A549 (cell line): ENCODE measurements around the gene MYOM1. TPM values are rescaled to one million over a fixed set of nuclear protein-coding genes. Genes with fewer than 3 reads are reported as not detected.

Experiments used
- ATAC-seq, 2 experiments: fragments of 200-7000 bp in 1 of 2; fragments of >200 bp in 1 of 2; cut with Nextera tagmentation in 1 of 2; cut with Tn5 transposase in 1 of 2; 3 replicates each; pipeline versions ENCODE4 v1.8.0 to v1.9.1; 2018 to 2020; ENCODE audit warnings: mild to moderate bottlenecking in 1 of 2, moderate library complexity in 1 of 2
- CTCF ChIA-PET: fragments of 300-600 bp; sonication (Branson Sonifier 250); formaldehyde crosslinking; extraction: SDS; loops from one replicate; lab custom pipeline; 2021; ENCODE audit warnings: antibody characterized with exemption, inconsistent platforms; lab: Yijun Ruan, JAX
- POLR2A ChIA-PET: fragments of 350-600 bp; formaldehyde crosslinking; extraction: SDS; loops from one replicate; lab custom pipeline; 2021; ENCODE audit warnings: antibody characterized with exemption, inconsistent platforms; lab: Yijun Ruan, JAX
- DNase-seq, 2 experiments: peaks; one replicate each; pipeline versions ENCODE4 v3.0.0 to v3.0.0-alpha.2; 2011 to 2016; ENCODE audit warnings: low read depth in 1 of 2, low spot score in 1 of 2
- FAIRE-seq: peaks from 2 replicates; lab custom pipeline; 2011; peaks lifted over from hg19 to GRCh38; lab: Jason Lieb, UNC
- H3K27ac ChIP-seq, 2 experiments: fragments of >200 bp; sonication (Bioruptor Twin); formaldehyde crosslinking; 3 replicates each; pipeline ENCODE4 v1.5.1; 2016 to 2017
- H3K4me1 ChIP-seq: fragments of >200 bp; sonication (Bioruptor Twin); formaldehyde crosslinking; 3 replicates; pipeline ENCODE4 v1.6.1; 2016
- H3K4me2 ChIP-seq: fragments of >200 bp; sonication (Bioruptor Twin); formaldehyde crosslinking; 3 replicates; pipeline ENCODE4 v1.6.1; 2016
- H3K4me3 ChIP-seq: fragments of >200 bp; sonication (Bioruptor Twin); formaldehyde crosslinking; 3 replicates; pipeline ENCODE4 v1.5.1; 2016
- H3K9me3 ChIP-seq: fragments of >200 bp; sonication (Bioruptor Twin); formaldehyde crosslinking; 3 replicates; pipeline ENCODE4 v1.6.1; 2016
- BCL3 ChIP-seq: fragments of >200 bp; sonication (Bioruptor Twin); formaldehyde crosslinking; IDR thresholded peaks from 3 replicates; pipeline ENCODE4 v1.6.1; 2016
- CBX2 ChIP-seq: fragments of 200-600 bp; sonication (generic); IDR thresholded peaks from 2 replicates; pipeline ENCODE4 v1.6.1; 2016; ENCODE audit warnings: low read depth, mild to moderate bottlenecking, borderline replicate concordance
- CBX8 ChIP-seq: fragments of 200-600 bp; sonication (generic); IDR thresholded peaks from 2 replicates; pipeline ENCODE4 v1.6.1; 2016
- CEBPB ChIP-seq, 2 experiments: fragments of >200 bp in 1 of 2; sonication (Bioruptor Twin) in 1 of 2; formaldehyde crosslinking in 1 of 2; IDR thresholded peaks; 2 replicates each; pipeline ENCODE4 v1.6.1; 2012 to 2016
- CHD2 ChIP-seq: fragments of 150-350 bp; IDR thresholded peaks from 2 replicates; pipeline ENCODE4 v1.6.1; 2014; ENCODE audit warnings: low read length; ENCODE audit not compliant: partially characterized antibody
- CHD4 ChIP-seq: fragments of 200-600 bp; sonication (generic); IDR thresholded peaks from 2 replicates; pipeline ENCODE4 v1.6.1; 2016; ENCODE audit warnings: antibody characterized with exemption, mild to moderate bottlenecking, borderline replicate concordance
- E2F6 ChIP-seq: IDR thresholded peaks from 2 replicates; pipeline ENCODE4 v1.6.1; 2012; ENCODE audit warnings: low read depth, borderline replicate concordance
- ELK1 ChIP-seq: fragments of 150-350 bp; IDR thresholded peaks from 2 replicates; pipeline ENCODE4 v1.6.1; 2014; ENCODE audit warnings: low read depth, mild to moderate bottlenecking, low read length
- EP300 ChIP-seq, 2 experiments: fragments of >200 bp; sonication (Bioruptor Twin); formaldehyde crosslinking; IDR thresholded peaks; 2 replicates in 1 of 2; 3 replicates in 1 of 2; pipeline ENCODE4 v1.6.1; 2016 to 2017
- FOSL2 ChIP-seq, 2 experiments: fragments of 450-650 bp in 1 of 2; fragments of >200 bp in 1 of 2; sonication (Bioruptor Twin) in 1 of 2; formaldehyde crosslinking; IDR thresholded peaks; 2 replicates each; pipeline versions ENCODE4 v1.5.0 to v1.6.1; 2016 to 2020; ENCODE audit warnings: mild to moderate bottlenecking in 1 of 2, moderate library complexity in 1 of 2
- GATA3 ChIP-seq: IDR thresholded peaks from 2 replicates; pipeline ENCODE4 v1.6.1; 2012; ENCODE audit warnings: borderline replicate concordance
- HDAC2 ChIP-seq: fragments of 200-600 bp; sonication (generic); IDR thresholded peaks from 2 replicates; pipeline ENCODE4 v1.6.1; 2016
- HOXA7 ChIP-seq: fragments of 250-450 bp; sonication (Bioruptor Pico); IDR thresholded peaks from 2 replicates; pipeline ENCODE4 v1.5.0; 2020; ENCODE audit warnings: mild to moderate bottlenecking, moderate library complexity
- HOXB5 ChIP-seq: fragments of 250-450 bp; sonication (Bioruptor Pico); IDR thresholded peaks from 2 replicates; pipeline ENCODE4 v1.5.0; 2020; ENCODE audit warnings: mild to moderate bottlenecking, moderate library complexity
- JUN ChIP-seq, 2 experiments: fragments of >200 bp; sonication (Bioruptor Twin); formaldehyde crosslinking; IDR thresholded peaks; 2 replicates in 1 of 2; 3 replicates in 1 of 2; pipeline ENCODE4 v1.6.1; 2016 to 2017
- KDM1A ChIP-seq: fragments of 200-600 bp; sonication (generic); IDR thresholded peaks from 2 replicates; pipeline ENCODE4 v1.6.1; 2016; ENCODE audit warnings: low read depth, mild to moderate bottlenecking
- KDM5A ChIP-seq: fragments of 200-600 bp; sonication (generic); IDR thresholded peaks from 2 replicates; pipeline ENCODE4 v1.6.1; 2016; ENCODE audit warnings: antibody characterized with exemption, mild to moderate bottlenecking
- MAFK ChIP-seq: fragments of 450-650 bp; IDR thresholded peaks from 2 replicates; pipeline ENCODE4 v1.6.1; 2014; ENCODE audit not compliant: partially characterized antibody
- MAZ ChIP-seq: fragments of 150-350 bp; IDR thresholded peaks from 2 replicates; pipeline ENCODE4 v1.6.1; 2014; ENCODE audit warnings: antibody characterized with exemption, low read depth, low read length, borderline replicate concordance
- PBX3 ChIP-seq: IDR thresholded peaks from 2 replicates; pipeline ENCODE4 v1.6.1; 2012
- POLR2A ChIP-seq: IDR thresholded peaks from 2 replicates; pipeline ENCODE4 v1.6.1; 2012; ENCODE audit warnings: mild to moderate bottlenecking, low read length
- RAD21 ChIP-seq, 2 experiments: fragments of >200 bp in 1 of 2; sonication (Bioruptor Twin) in 1 of 2; formaldehyde crosslinking in 1 of 2; IDR thresholded peaks in 1 of 2; conservative IDR thresholded peaks in 1 of 2; 2 replicates in 1 of 2; 3 replicates in 1 of 2; pipeline ENCODE4 v1.6.1; 2012 to 2018; ENCODE audit warnings: inconsistent platforms in 1 of 2
- RARB ChIP-seq: fragments of 250-450 bp; sonication (Bioruptor Pico); IDR thresholded peaks from 2 replicates; pipeline ENCODE4 v1.8.0; 2021; ENCODE audit warnings: mild to moderate bottlenecking, moderate library complexity
- REST ChIP-seq: fragments of 200-600 bp; sonication (generic); IDR thresholded peaks from 2 replicates; pipeline ENCODE4 v1.6.1; 2016; ENCODE audit warnings: antibody characterized with exemption, mild to moderate bottlenecking, moderate library complexity
- RFX5 ChIP-seq: fragments of 450-650 bp; IDR thresholded peaks from 2 replicates; pipeline ENCODE4 v1.7.1; 2014; ENCODE audit warnings: antibody characterized with exemption, mild to moderate bottlenecking, moderate library complexity
- RNF2 ChIP-seq: fragments of 200-600 bp; sonication (generic); IDR thresholded peaks from 2 replicates; pipeline ENCODE4 v1.6.1; 2016; ENCODE audit warnings: low read depth, mild to moderate bottlenecking, antibody characterized with exemption, moderate library complexity, borderline replicate concordance
- SREBF2 ChIP-seq: fragments of 450-650 bp; IDR thresholded peaks from 2 replicates; pipeline ENCODE4 v1.6.1; 2014; ENCODE audit warnings: mild to moderate bottlenecking, moderate library complexity
- TP53 ChIP-seq: fragments of 250-450 bp; sonication (Bioruptor Pico); IDR thresholded peaks from 2 replicates; pipeline ENCODE4 v1.5.0; 2021; ENCODE audit warnings: mild to moderate bottlenecking, moderate library complexity
- USF2 ChIP-seq: fragments of 450-650 bp; IDR thresholded peaks from 2 replicates; pipeline ENCODE4 v1.6.1; 2014; ENCODE audit warnings: antibody characterized with exemption
- ZC3H11A ChIP-seq: fragments of 450-650 bp; IDR thresholded peaks from 2 replicates; pipeline ENCODE4 v1.6.1; 2014; ENCODE audit warnings: antibody characterized with exemption, mild to moderate bottlenecking
- ZFP36 ChIP-seq: fragments of 450-650 bp; IDR thresholded peaks from 2 replicates; pipeline ENCODE4 v1.6.1; 2014; ENCODE audit warnings: borderline replicate concordance; ENCODE audit not compliant: partially characterized antibody
- ZSCAN20 ChIP-seq: fragments of 250-450 bp; sonication (Bioruptor Pico); IDR thresholded peaks from 2 replicates; pipeline ENCODE4 v1.8.0; 2022; ENCODE audit warnings: mild to moderate bottlenecking, moderate library complexity
- WGBS: methylation state at CpG from one replicate; pipeline ENCODE4 v1.1.6; 2017; ENCODE audit errors: missing lambda C conversion rate; 5-methylcytosine and 5-hydroxymethylcytosine counted together
- polyA plus RNA-seq, 4 experiments: library from polyadenylated mRNA; depleted of rRNA in 3 of 4; stranded (reverse); fragments of >200 nt; fragmentation: RNase III in 1 of 4; extraction: RNeasy Plus Mini Kit Qiagen cat#74134 plus additional on column Dnase treatment in 1 of 4; gene quantifications; 2 replicates in 3 of 4; 3 replicates in 1 of 4; pipeline ENCODE4 v1.2.3, GENCODE V29; 2011 to 2017

MYOM1 gene
- polyA plus RNA-seq, 2 of the 4 experiments (the other 2 are of a cell fraction): 0.18 to 0.30 TPM

- ChIA-PET CTCF (no interaction called here), POLR2A (interaction anchor here (0.6 to 2.2 kb wide), 5 partner anchors 11 to 404 kb away, joined by 3 to 14 read pairs (median 3); no protein-coding TSS in a partner anchor)
- under 1% methylated on average over 19 of the region's 84 CpGs for WGBS
- ATAC-seq: peak; percentile 89 to 93
- peak within 1 kb of the TSS; percentile 94 for H3K4me3 ChIP-seq
- peaks cover 42% of the 10 kb centered on the region for H3K4me1 ChIP-seq
- no peaks in the 10 kb centered on the region for H3K9me3 ChIP-seq
- no peak for FAIRE-seq
- DNase-seq: peak; percentile 43 to 82
- H3K4me2 ChIP-seq: peak within 1 kb of the TSS; percentile 94
- H3K27ac ChIP-seq: peak within 1 kb of the TSS; percentile 99 to 100
- no peak for TF ChIP-seq CEBPB (IDR thresholded peaks at IDR 0.05)
- TF ChIP-seq KDM1A: no peak
- TF ChIP-seq SREBF2: no peak
- TF ChIP-seq CBX2: no peak
- TF ChIP-seq RNF2: no peak
- TF ChIP-seq ZSCAN20 (CRISPR knock-in tag): no peak
- peak; percentile 86 for TF ChIP-seq GATA3
- TF ChIP-seq HOXA7: no peak
- TF ChIP-seq RARB (CRISPR knock-in tag): no peak
- no peak for TF ChIP-seq CBX8
- TF ChIP-seq CHD2: no peak
- no peak for TF ChIP-seq MAFK
- TF ChIP-seq ZC3H11A: no peak
- TF ChIP-seq E2F6: no peak
- TF ChIP-seq PBX3: 0 out of 2 replicates have a peak, but pooled peaks have one; percentile 17
- peak; percentile 41; the same call in 1 of the 2 replicates for TF ChIP-seq REST
- no peak for TF ChIP-seq FOSL2 (IDR thresholded peaks at IDR 0.05)
- no peak for TF ChIP-seq FOSL2 (CRISPR knock-in tag; IDR thresholded peaks at IDR 0.05)
- no peak for TF ChIP-seq USF2
- TF ChIP-seq ZFP36: no peak
- no peak for TF ChIP-seq HOXB5 (CRISPR knock-in tag)
- TF ChIP-seq ELK1: no peak
- peak; percentile 67 to 89; a peak in 3 of 5 replicates for TF ChIP-seq JUN (IDR thresholded peaks at IDR 0.05)
- peak; percentile 36; the same call in 1 of the 3 replicates for TF ChIP-seq BCL3
- TF ChIP-seq POLR2A: peak; percentile 59
- no peak for TF ChIP-seq MAZ
- no peak for TF ChIP-seq RFX5
- TF ChIP-seq TP53 (CRISPR knock-in tag): no peak
- no peak for TF ChIP-seq CHD4
- TF ChIP-seq KDM5A: no peak
- peak in 1 of 2 experiments; percentile 36; a peak in 1 of 5 replicates for TF ChIP-seq EP300 (IDR thresholded peaks at IDR 0.05)
- no peak for TF ChIP-seq HDAC2
- no peak for TF ChIP-seq RAD21 (conservative IDR thresholded peaks at IDR 0.05 in 1 of 2, IDR thresholded peaks at IDR 0.05 in 1 of 2)
Observed at GRCh38 chr18:3261373-3262233, 41.8 kb upstream of the MYOM1 start, which contains the start of gene MYL12B. MYL12B (plus strand) TSS chr18:3262133; CDS start chr18:3272899, 10,766 bp downstream.
